ENCODE results near the gene GABRA5. TPM values are rescaled to one million over a fixed set of nuclear protein-coding genes. Genes with fewer than 3 reads are reported as not detected.

The GABRA5 gene
- total RNA-seq, 2 experiments from 2014 or later = not detected

Other genes starting within 250 kb of the GABRA5 start
- gene GABRB3, start 94.0 kb upstream of the GABRA5 start, total RNA-seq = under 1 TPM in 1 of 2 experiments, not detected in 1; 0.12 TPM
- not detected for gene GABRG3, start 104.1 kb downstream of the GABRA5 start, total RNA-seq